Endometrial microvascular endothelial cells (primary cell): ENCODE measurements around the gene FAM3C. TPM values are rescaled to one million over a fixed set of nuclear protein-coding genes. Genes with fewer than 3 reads are reported as not detected.

ENCODE experiments used
- in situ Hi-C: cut with HindIII; loops from 2 replicates; pipeline ENCODE4 v1.10.0; 2017; ENCODE audit warnings: low sequenced_read_pairs, low pct_unique_long_range_greater_than_20kb; ENCODE audit errors: inconsistent ontology term
- total RNA-seq: library from RNA; depleted of rRNA; stranded (reverse); fragments of >200 nt; gene quantifications from one replicate; pipeline ENCODE4 v1.2.3, GENCODE V29; 2015; ENCODE audit errors: inconsistent ontology term

Gene FAM3C
- total RNA-seq, 1 donor from 2014 or later = 53.0 TPM

DNA sequence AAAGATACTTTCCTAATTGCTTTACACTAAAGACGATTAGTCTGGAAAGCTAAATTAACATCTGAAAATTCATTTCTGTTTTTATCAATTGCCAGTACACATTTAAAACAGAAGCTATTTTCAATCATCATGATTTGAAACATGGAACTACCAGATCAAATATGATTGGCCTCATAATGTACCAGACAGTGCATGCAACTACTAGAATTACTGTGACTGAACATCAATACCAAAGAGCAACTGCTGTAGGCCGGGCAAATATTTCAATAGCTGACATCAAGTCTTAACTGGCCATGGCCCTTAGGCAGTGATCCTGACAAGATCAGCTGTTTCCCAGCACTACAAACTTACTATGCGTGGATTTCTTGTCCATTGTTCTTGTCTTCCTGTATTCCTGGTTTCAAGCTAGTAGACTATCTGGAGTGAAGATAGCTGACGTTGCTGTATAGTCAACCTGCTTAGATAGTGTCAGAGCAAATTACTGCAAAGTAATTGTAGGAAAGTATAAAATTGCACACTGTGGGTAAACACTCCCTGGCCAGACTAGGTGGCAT, 89.0 kb downstream of the FAM3C start:
- in situ Hi-C loops = no loop called here

DNA sequence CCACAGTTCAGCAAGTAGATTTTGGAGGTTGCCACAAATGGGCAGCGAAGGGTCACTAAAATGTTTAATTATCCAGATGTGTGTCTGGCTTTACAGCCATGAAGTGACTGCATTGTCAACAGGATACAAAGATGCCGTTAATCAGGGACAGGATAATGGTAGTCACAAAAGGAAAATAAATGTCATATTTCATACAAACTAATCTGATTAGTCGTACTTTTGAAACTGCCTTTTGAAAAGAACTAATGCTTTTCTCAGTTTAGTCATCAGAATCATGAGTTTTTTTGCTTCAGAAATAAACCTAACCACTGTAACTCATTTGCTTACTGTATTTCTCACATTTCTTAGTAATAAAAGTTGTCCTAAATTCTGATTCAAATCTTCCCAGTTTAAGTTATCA, 89.5 kb downstream of the FAM3C start:
- in situ Hi-C loops = no loop called here

DNA sequence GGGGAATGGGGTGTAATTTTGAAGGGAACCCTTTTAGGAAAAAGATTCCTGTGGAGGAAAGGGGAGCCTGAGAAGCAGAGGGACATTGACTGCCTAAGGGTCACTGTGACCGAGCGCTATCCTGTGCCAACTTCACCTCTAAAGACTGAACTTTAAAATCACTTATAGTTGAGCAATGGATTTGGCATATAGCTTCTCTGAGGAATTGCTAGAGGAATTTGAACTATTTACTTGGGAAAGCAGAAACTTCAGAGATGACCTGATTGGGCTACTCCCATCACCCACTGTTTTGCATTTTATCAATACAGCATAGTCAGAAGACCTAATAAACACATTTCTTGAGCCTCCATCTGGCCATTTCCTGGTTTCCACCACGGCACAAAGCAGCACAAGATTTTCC, 91.0 kb downstream of the FAM3C start:
- in situ Hi-C loops = no loop called here

GRCh38 chr7:121304102-121304658, 91.9 kb downstream of the FAM3C start:
- in situ Hi-C loops = no loop called here

- in situ Hi-C loops = no loop called here
These were observed 92.5 kb downstream of the FAM3C start for GRCh38 chr7:121303422-121304101.

DNA sequence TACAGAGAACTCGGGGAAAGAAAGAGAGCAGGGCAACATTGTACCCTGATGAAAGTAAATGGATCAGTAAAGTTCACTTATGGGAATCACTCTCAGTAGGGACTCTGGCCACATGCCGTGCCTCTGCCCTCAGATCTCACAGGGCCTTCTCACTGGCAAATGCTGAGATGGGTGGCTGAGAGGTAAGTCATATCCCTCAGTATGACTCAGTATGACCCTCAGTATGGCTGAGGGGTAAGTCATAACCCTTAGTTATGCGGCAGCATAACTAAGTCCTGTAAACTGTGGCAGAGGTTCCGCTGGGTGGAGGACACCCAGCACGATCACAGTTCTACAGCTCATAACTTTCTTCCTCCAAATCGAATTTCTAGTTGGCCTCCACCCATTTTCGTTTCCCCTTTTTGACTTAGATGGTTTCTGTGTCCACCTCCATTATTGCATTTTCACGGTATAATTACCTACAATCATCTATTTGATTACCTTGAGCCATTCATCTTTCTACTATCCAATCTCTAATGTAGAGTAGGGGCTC, 93.8 kb downstream of the FAM3C start:
- in situ Hi-C loops = no loop called here

GRCh38 chr7:121301446-121302213, 94.5 kb downstream of the FAM3C start:
- in situ Hi-C loops = no loop called here

DNA sequence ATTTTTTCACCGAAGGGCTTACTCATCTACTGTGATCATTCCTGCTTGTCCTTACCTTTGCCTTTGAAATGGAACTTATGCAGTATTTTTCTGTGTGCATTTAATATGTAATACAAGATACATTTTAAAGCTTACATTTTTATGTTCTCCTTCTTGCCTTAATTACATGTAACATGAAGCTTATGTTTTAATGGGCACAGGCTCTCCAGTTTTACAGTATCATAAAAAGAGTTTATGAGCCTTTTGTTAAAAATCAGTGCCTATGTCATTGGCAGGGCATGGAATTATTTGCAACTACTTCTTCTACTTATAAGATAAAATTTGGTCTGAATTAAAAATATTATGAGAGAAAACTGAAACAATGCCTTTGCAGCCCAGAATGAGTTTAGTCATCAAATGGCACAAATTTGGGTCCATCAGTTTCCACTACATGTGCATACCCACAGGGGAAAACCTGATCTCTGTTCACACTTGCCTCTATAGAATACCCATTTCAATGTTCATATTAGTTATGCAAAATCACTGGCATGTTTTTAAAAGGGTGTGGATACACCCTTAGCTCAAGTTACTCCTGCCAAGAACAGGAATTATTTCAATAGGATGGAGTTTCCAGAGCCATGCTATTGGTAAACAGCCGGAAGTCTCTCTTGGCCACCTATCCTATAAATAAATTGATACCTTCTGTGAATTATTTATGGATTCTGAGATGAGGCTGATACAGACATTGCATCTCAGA, 95.3 kb downstream of the FAM3C start:
- in situ Hi-C loops = no loop called here

Other genes with a start within 250 kb of the FAM3C start
- not detected for gene WNT16, start 67.3 kb downstream of the FAM3C start, total RNA-seq